HepG2 (cell line): ENCODE results near the gene LSMEM2. TPM values are rescaled to one million over a fixed set of nuclear protein-coding genes. Genes with fewer than 3 reads are reported as not detected.

ENCODE experiments used
- ATF2 ChIP-seq: sonication (generic); formaldehyde crosslinking; IDR thresholded peaks from 2 replicates; pipeline ENCODE4 v1.4.0; 2020; ENCODE audit warnings: missing genetic modification reagents
- BRCA1 ChIP-seq: sonication (generic); formaldehyde crosslinking; IDR thresholded peaks from 2 replicates; pipeline ENCODE4 v1.4.0; 2020; ENCODE audit warnings: missing genetic modification reagents
- DBP ChIP-seq: sonication (generic); formaldehyde crosslinking; IDR thresholded peaks from 2 replicates; pipeline ENCODE4 v1.4.0; 2020; ENCODE audit warnings: missing genetic modification reagents; ENCODE audit errors: not compliant biosample characterization
- GPN1 ChIP-seq: sonication (generic); formaldehyde crosslinking; IDR thresholded peaks from 2 replicates; pipeline ENCODE4 v1.5.1; 2020; ENCODE audit warnings: missing genetic modification reagents, borderline replicate concordance
- HMG20A ChIP-seq: IDR thresholded peaks from 2 replicates; pipeline ENCODE4 v1.6.1; 2016; ENCODE audit warnings: borderline replicate concordance
- IRF2 ChIP-seq: IDR thresholded peaks from 2 replicates; pipeline ENCODE4 v1.6.1; 2018; ENCODE audit warnings: missing genetic modification reagents, missing compliant biosample characterization
- KDM4B ChIP-seq: sonication (generic); formaldehyde crosslinking; IDR thresholded peaks from 2 replicates; pipeline ENCODE4 v1.4.0; 2020; ENCODE audit warnings: missing genetic modification reagents
- MED13 ChIP-seq: sonication (generic); formaldehyde crosslinking; IDR thresholded peaks from 2 replicates; pipeline ENCODE4 v1.5.0; 2020; ENCODE audit warnings: missing genetic modification reagents
- NFRKB ChIP-seq: fragments of 450-650 bp; IDR thresholded peaks from 2 replicates; pipeline ENCODE4 v1.6.1; 2017
- NFYC ChIP-seq: IDR thresholded peaks from 2 replicates; pipeline ENCODE4 v1.6.1; 2016; ENCODE audit warnings: missing genetic modification reagents, missing compliant biosample characterization
- SP1 ChIP-seq, 2 experiments: fragments of 450-650 bp in 1 of 2; sonication (generic) in 1 of 2; formaldehyde crosslinking in 1 of 2; IDR thresholded peaks; 2 replicates each; pipeline versions ENCODE4 v1.4.0 to v1.6.1; 2016 to 2020; ENCODE audit warnings: missing genetic modification reagents in 1 of 2
- ZFP36L2 ChIP-seq: sonication (generic); formaldehyde crosslinking; IDR thresholded peaks from 2 replicates; pipeline ENCODE4 v1.4.0; 2020; ENCODE audit warnings: missing genetic modification reagents
- ZNF207 ChIP-seq: fragments of 450-650 bp; IDR thresholded peaks from 2 replicates; pipeline ENCODE4 v1.6.1; 2016; ENCODE audit warnings: antibody characterized with exemption, borderline replicate concordance
- ZNF230 ChIP-seq: sonication (generic); formaldehyde crosslinking; IDR thresholded peaks from 2 replicates; pipeline ENCODE4 v1.4.0; 2020; ENCODE audit warnings: mild to moderate bottlenecking, missing genetic modification reagents
- ZNF382 ChIP-seq: sonication (generic); formaldehyde crosslinking; IDR thresholded peaks from 2 replicates; pipeline ENCODE4 v1.5.0; 2020; ENCODE audit warnings: missing genetic modification reagents, mild to moderate bottlenecking, borderline replicate concordance
- ZNF513 ChIP-seq: sonication (generic); formaldehyde crosslinking; conservative IDR thresholded peaks from 2 replicates; pipeline ENCODE4 v1.5.0; 2020; ENCODE audit warnings: missing genetic modification reagents
- ZNF580 ChIP-seq: IDR thresholded peaks from 2 replicates; pipeline ENCODE4 v1.6.1; 2016; ENCODE audit warnings: low read depth, borderline replicate concordance
- ZNF598 ChIP-seq: sonication (generic); formaldehyde crosslinking; IDR thresholded peaks from 2 replicates; pipeline ENCODE4 v1.5.1; 2020; ENCODE audit warnings: mild to moderate bottlenecking, missing genetic modification reagents, borderline replicate concordance
- ZNF619 ChIP-seq: sonication (generic); formaldehyde crosslinking; IDR thresholded peaks from 2 replicates; pipeline ENCODE4 v1.4.0; 2020; ENCODE audit warnings: mild to moderate bottlenecking, missing genetic modification reagents
- polyA plus RNA-seq, 8 experiments: library from polyadenylated mRNA; depleted of rRNA in 3 of 8; stranded (reverse) in 7 of 8; unstranded in 1 of 8; fragments of >200 nt; fragmentation: Illumina TruSeq in 4 of 8; extraction: Trizol in 4 of 8; gene quantifications; 2 replicates each; pipeline versions ENCODE4 v1.2.1 to v1.2.3, GENCODE V29; 2011 to 2016; ENCODE audit warnings: low read depth in 4 of 8, missing spikeins in 1 of 8, mixed read lengths in 1 of 8; ENCODE audit not compliant: insufficient read depth in 1 of 8
- total RNA-seq, 5 experiments: library from RNA; depleted of rRNA; stranded (reverse); fragments of >200 nt; fragmentation: Illumina TruSeq; extraction: Trizol; gene quantifications; 2 replicates each; pipeline ENCODE4 v1.2.3, GENCODE V29; 2016; ENCODE audit warnings: low read depth in 1 of 5
- TF ChIP-seq, protein P1 (sequence below): sonication (generic); formaldehyde crosslinking; IDR thresholded peaks from 2 replicates; pipeline ENCODE4 v1.8.0; 2023; ENCODE audit warnings: mild to moderate bottlenecking, missing genetic modification reagents
- TF ChIP-seq, protein P2 (sequence below): sonication (generic); formaldehyde crosslinking; IDR thresholded peaks from 2 replicates; pipeline ENCODE4 v1.4.0; 2020; ENCODE audit warnings: mild to moderate bottlenecking, low read depth, missing genetic modification reagents

LSMEM2 gene
- total and polyA plus RNA-seq, 2 of the 13 experiments (the other 11 are each of a cell fraction or from before 2014, with no cell fraction given), result 0.07 to 0.41 TPM

DNA sequence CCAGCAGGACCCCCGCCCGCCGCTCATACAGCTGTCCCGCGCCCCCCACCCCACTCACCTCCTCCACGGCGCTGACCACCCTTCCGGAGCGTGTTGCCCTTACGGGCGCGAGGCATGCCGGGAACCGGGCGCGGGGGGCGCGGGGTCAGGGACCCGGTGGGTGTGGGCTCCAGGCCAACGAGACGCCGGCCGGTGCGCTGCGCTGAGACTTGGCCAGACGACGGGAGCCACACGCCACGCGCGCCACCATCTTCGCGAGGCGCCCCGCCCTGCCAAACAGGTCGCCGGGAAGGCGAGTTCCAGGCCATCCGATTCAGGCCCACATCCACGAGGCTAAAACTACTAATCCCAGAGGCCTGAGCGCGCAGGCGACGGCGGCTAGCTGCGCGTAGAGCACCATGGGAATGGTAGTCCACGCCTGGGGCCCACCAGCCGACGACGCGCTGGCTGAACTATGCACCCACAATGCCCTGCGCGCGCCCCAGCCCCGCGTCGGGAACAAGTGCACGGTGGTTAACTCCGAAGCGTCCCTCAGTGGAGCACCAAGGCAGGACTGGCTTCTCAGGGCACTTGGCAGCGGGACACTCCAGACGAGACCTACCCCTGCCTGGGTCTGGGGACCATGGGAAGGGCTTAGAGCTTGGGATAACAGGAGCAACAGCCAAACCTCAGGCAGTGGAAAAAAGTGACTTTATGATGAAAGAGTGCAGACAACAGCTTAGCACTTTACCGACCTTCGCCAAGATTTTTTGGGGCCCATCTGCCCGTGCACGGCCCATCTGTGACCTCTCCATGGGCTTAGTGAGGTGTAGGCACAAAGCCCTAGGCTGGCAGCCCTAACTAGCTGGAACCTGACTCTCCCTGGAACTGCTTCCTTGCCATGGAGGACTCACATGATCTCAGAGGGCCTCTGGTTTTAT, 13.5 kb downstream of the LSMEM2 start, which contains the start of gene IFRD2 (continued):
- no peak for TF ChIP-seq ZNF382 (CRISPR knock-in tag)
- TF ChIP-seq ZNF207, result no peak
- no peak for TF ChIP-seq DBP (CRISPR knock-in tag)
- no peak for TF ChIP-seq BRCA1 (CRISPR knock-in tag)
- peak; percentile 72 for TF ChIP-seq ATF2 (CRISPR knock-in tag)
- TF ChIP-seq, protein P1, sequence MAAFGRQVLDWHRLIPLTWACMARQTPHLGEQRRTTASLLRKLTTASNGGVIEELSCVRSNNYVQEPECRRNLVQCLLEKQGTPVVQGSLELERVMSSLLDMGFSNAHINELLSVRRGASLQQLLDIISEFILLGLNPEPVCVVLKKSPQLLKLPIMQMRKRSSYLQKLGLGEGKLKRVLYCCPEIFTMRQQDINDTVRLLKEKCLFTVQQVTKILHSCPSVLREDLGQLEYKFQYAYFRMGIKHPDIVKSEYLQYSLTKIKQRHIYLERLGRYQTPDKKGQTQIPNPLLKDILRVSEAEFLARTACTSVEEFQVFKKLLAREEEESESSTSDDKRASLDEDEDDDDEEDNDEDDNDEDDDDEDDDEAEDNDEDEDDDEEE (CRISPR knock-in tag), result 0 out of 2 replicates have a peak, but pooled peaks have one; percentile 32
- TF ChIP-seq, protein P2, sequence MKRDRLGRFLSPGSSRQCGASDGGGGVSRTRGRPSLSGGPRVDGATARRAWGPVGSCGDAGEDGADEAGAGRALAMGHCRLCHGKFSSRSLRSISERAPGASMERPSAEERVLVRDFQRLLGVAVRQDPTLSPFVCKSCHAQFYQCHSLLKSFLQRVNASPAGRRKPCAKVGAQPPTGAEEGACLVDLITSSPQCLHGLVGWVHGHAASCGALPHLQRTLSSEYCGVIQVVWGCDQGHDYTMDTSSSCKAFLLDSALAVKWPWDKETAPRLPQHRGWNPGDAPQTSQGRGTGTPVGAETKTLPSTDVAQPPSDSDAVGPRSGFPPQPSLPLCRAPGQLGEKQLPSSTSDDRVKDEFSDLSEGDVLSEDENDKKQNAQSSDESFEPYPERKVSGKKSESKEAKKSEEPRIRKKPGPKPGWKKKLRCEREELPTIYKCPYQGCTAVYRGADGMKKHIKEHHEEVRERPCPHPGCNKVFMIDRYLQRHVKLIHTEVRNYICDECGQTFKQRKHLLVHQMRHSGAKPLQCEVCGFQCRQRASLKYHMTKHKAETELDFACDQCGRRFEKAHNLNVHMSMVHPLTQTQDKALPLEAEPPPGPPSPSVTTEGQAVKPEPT, result no peak
- TF ChIP-seq KDM4B (CRISPR knock-in tag), result no peak; the same call in 1 of the 2 replicates
- no peak for TF ChIP-seq HMG20A
- no peak for TF ChIP-seq MED13
- no peak for TF ChIP-seq SP1 (IDR thresholded peaks at IDR 0.05)
- peak; percentile 96 for TF ChIP-seq SP1 (CRISPR knock-in tag; IDR thresholded peaks at IDR 0.05)
- TF ChIP-seq ZNF598, result 0 out of 2 replicates have a peak, but pooled peaks have one; percentile 22
- peak; percentile 48; the same call in 1 of the 2 replicates for TF ChIP-seq NFYC (CRISPR knock-in tag)
- TF ChIP-seq ZNF230, result no peak
- TF ChIP-seq NFRKB, result no peak
- TF ChIP-seq ZNF513 (CRISPR knock-in tag), result peak; percentile 100
- TF ChIP-seq ZNF619, result no peak
- peak; percentile 89; the same call in 1 of the 2 replicates for TF ChIP-seq ZNF580 (CRISPR knock-in tag)
- TF ChIP-seq IRF2 (CRISPR knock-in tag), result peak; percentile 98
- TF ChIP-seq ZFP36L2 (CRISPR knock-in tag), result no peak
- TF ChIP-seq GPN1, result no peak; the same call in 1 of the 2 replicates
